Activated CD8-positive, alpha-beta memory T cell treated with anti-CD3 and anti-CD28 coated beads, Interleukin-2, amount 10 ng/mL, durations not matched to agents 7 days and 5 days (primary cell): ENCODE data around the gene TRIM52. TPM values are rescaled to one million over a fixed set of nuclear protein-coding genes. Genes with fewer than 3 reads are reported as not detected.
"Not testable (repeated sequence)": the region's sequence is repeated elsewhere in the genome, so short reads cannot be mapped to it uniquely, and the experiment has no call there.

Source experiments
- ATAC-seq: fragments of 150-1000 bp; cut with Tn5 transposase; one replicate; pipeline ENCODE4 v1.10.0; 2021; ENCODE audit warnings: moderate library complexity
- CTCF ChIA-PET: fragments of 350-600 bp; sonication (Branson Sonifier 250); formaldehyde crosslinking; loops from one replicate; lab custom pipeline; 2021; ENCODE audit warnings: antibody characterized with exemption; lab: Charles Lee
- DNase-seq: peaks from one replicate; pipeline ENCODE4 v3.0.0-alpha.2; 2020
- H3K27ac Mint-ChIP-seq: one replicate; pipeline ENCODE4 v1.8.0; 2021; ENCODE audit warnings: mild to moderate bottlenecking, mixed read lengths
- H3K27me3 Mint-ChIP-seq: one replicate; pipeline ENCODE4 v1.8.0; 2021; ENCODE audit warnings: mixed read lengths
- H3K36me3 Mint-ChIP-seq: one replicate; pipeline ENCODE4 v1.8.0; 2021; ENCODE audit warnings: mild to moderate bottlenecking, mixed read lengths
- H3K4me1 Mint-ChIP-seq: one replicate; pipeline ENCODE4 v1.8.0; 2021; ENCODE audit warnings: mixed read lengths
- H3K4me3 Mint-ChIP-seq: one replicate; pipeline ENCODE4 v1.8.0; 2021; ENCODE audit warnings: mild to moderate bottlenecking, moderate library complexity, mixed read lengths
- H3K9me3 Mint-ChIP-seq: one replicate; pipeline ENCODE4 v1.8.0; 2022; ENCODE audit warnings: low read depth, mixed read lengths
- total RNA-seq, 2 experiments: library from RNA; stranded (reverse); gene quantifications; one replicate each; pipeline ENCODE4 v1.2.3, GENCODE V29; 2021

Gene TRIM52
- 10 to 100 TPM; 20.0 to 26.2 TPM for total RNA-seq

DNA sequence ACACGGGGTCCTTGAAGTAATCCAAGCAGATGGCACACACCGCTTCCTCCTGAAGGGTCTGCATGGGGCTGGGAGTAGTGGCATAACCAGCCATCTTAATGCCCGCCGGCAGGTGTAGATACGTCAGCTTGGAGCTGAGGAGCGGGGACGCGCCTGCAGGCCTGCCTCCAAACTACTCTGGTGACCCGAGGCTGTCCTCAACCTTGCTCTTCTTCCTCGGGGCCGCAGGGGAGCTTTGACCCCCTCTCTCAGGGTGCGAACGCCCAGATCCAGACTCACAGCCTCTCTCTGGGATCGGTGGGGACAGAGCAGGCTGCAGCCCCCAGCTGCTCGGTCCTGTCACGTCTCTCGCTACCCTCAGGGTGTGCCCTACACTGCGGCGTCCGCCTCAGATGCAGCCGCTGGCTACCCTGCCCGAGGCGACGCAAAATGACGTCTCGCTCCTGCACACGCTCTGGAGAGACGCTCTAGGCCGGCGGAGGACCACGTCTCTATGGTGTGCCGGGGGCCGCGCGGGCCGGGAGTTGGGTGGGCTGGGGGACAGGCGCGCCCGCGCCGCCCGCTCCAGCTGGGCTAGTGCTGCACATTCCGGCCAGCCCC lies at the start of gene TRIM52:
Gene TRIM52, minus strand, starts transcription at position 424 of the 600 bp plus-strand sequence. Its CDS starts 330 bp downstream, at position 94.
- ATAC-seq (peak; percentile 84), DNase-seq (peak; percentile 96)
- peak within 1 kb of the TSS; percentile 96 for H3K4me3 Mint-ChIP-seq
- CTCF ChIA-PET, result interaction anchor here (0.9 to 4.0 kb wide), 8 partner anchors 12 to 88 kb away, joined by 3 to 49 read pairs (median 7); partner anchors contain the start of gene RACK1
- H3K4me1 Mint-ChIP-seq, result peaks cover 40% of the 10 kb centered on the region
- no peaks in the 10 kb centered on the region for H3K9me3 Mint-ChIP-seq
- peak within 1 kb of the TSS; percentile 95 for H3K27ac Mint-ChIP-seq
- no peaks in the 10 kb centered on the region for H3K27me3 Mint-ChIP-seq
- H3K36me3 Mint-ChIP-seq, result peaks cover 24% of the 10 kb centered on the region

DNA sequence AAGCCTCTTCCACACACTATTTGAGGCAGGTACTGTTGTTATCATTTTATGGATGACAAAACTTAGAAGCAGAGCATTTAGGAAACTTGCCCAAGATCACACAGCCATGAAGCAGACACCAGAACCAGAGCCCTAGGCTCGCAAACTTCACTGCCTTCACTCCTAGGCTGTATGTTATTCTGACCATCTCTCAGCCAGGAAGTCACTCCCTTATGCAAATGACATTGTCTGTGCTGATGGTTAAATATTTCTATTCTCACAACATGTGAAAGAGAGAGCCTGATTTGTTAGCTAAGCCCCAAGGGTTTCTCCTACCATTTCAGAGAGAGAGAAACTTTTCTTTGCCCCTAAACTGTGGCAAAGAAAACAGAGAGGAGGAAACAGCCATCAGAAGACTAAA lies 26.4 kb upstream of the TRIM52 start:
- ATAC-seq, H3K27me3 Mint-ChIP-seq, CTCF ChIA-PET, H3K36me3 Mint-ChIP-seq, DNase-seq, H3K4me3 Mint-ChIP-seq, H3K9me3 Mint-ChIP-seq, H3K27ac Mint-ChIP-seq, H3K4me1 Mint-ChIP-seq: not testable (repeated sequence)

DNA sequence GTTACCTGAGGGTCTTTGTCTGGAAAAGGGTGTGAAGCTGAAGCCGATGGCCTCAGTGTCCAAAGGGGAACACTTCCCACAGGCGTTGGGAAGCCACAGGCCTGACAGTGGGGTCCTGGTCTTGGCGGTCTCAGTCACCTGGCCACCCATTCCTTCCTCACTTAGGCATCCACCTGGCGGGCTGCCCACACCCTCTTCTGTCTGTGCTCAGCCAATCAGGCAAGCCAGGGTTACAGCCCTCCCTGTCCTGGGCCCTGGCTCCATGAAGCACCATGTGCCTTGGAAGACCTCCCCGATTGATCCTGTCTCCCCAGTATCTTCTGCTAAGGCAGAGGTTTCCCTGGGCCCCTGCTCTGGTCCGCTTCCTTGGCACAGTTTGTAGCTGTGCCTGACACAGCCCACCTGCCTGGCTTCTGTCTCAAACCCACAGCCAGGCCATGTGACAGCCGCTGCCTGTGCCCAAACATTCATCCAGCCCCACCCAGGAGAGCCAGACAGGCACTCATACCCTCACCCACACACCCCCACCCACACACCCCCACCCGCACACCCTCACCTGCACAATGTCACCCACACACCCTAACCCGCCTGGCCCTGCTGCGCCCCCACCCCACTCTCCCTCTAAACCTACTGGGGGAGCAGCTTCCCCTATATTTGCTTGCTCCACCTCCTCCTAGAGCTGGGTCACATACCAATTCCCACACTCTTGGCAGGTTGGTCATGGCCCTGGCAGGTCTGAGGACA lies 25.2 kb upstream of the TRIM52 start:
- H3K27me3 Mint-ChIP-seq, CTCF ChIA-PET, H3K9me3 Mint-ChIP-seq, ATAC-seq, H3K27ac Mint-ChIP-seq, H3K36me3 Mint-ChIP-seq, DNase-seq, H3K4me3 Mint-ChIP-seq, H3K4me1 Mint-ChIP-seq: not testable (repeated sequence)

DNA sequence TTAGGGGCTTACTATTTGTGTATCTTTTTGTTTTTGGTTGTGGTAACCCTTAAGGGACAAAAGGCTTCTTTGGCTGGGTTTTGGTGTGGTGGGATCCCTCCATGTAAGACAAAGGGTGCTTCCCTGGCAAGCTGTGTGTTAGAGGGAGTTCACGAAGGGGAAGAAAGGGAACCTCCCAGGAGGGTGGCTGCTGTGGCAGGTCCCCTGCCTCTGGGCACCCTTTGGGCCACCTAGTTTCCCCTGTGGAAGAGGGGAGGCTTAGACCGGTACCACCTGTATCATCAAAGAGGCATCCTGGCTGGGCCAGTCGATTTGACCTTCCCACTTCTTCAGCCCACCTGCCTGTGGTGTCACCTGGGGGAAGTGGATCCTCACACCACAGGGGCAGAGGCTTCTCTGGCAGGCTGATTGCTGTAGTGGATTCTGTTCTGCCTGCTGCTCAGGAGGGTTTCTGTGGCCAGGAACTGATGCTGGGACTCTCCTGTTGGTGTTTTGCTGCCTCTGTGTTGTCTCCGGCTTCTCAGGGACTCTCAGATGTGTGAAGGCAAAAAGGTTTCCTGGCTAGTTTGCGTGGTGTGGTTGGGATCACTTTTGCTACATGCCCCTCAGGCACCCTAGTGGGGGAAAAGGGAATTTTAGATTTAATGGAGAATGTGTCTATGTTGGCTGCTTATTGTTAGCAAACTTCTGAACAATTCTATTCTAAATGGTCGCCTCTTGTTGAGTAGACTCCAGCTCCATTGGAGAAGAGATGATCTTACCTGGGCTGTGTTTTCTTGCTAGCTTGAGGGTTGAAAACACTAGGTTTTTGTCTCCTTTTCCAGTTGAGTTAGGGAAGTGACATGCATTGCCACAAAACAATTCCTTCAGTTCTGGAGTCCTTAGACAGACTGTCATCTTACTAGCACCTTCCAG lies 23.2 kb upstream of the TRIM52 start:
- H3K4me1 Mint-ChIP-seq, H3K9me3 Mint-ChIP-seq, H3K4me3 Mint-ChIP-seq, H3K27me3 Mint-ChIP-seq, H3K36me3 Mint-ChIP-seq, CTCF ChIA-PET, ATAC-seq, H3K27ac Mint-ChIP-seq, DNase-seq: not testable (repeated sequence)

DNA sequence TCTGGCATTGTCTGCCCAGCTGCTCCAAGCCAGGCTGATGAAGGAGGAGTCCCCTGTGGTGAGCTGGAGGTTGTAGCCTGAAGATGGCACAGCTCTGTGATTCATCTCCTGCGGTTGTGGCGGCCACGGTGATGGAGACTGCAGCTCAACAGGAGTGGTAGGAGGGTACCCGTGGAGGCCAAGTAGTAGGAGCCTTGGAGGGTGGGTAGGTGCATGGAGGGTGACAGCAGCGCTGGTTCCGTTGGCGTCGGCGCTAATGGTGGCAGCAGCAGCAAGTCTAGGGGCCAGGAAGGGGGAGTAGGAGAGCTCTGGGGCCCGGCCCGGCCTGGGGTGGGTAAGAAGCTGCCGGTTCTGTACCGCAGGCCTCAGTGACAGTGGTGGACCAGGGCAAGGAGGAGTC lies 22.4 kb upstream of the TRIM52 start:
- CTCF ChIA-PET, result no interaction called here
- no peaks in the 10 kb centered on the region for H3K9me3 Mint-ChIP-seq
- peaks cover 2% of the 10 kb centered on the region for H3K4me1 Mint-ChIP-seq
- no peak for DNase-seq
- H3K36me3 Mint-ChIP-seq, result no peaks in the 10 kb centered on the region
- no peak overlapping the region for H3K4me3 Mint-ChIP-seq
- no peak for ATAC-seq
- H3K27me3 Mint-ChIP-seq, result no peaks in the 10 kb centered on the region
- H3K27ac Mint-ChIP-seq, result no peak overlapping the region

DNA sequence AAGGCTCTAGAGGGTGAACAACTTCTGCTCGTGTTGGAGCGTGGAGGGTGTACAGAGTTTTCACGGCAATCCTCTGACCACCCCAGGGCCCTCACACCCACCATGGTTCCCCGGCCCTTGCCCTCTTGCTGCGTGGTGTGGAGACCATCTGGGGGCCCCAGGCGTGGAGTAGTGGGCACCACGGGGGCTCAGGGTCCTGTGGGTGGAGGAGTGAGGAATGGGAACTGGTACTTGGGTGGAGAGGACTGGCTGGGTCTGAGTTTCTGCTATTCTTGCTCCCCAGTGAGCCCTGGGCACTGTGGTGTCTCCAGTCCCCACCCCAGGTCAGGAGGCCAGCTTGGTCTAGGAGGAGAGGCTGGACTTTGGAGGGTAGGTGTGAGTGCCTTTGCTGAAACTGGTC lies 21.9 kb upstream of the TRIM52 start:
- no peak for DNase-seq
- Mint-ChIP-seq H3K36me3 (no peaks in the 10 kb centered on the region), H3K4me3 (no peak overlapping the region), H3K27ac (no peak overlapping the region), H3K9me3 (no peaks in the 10 kb centered on the region), H3K4me1 (peaks cover 2% of the 10 kb centered on the region), H3K27me3 (peaks cover 1% of the 10 kb centered on the region)
- ATAC-seq, result no peak
- CTCF ChIA-PET, result no interaction called here

DNA sequence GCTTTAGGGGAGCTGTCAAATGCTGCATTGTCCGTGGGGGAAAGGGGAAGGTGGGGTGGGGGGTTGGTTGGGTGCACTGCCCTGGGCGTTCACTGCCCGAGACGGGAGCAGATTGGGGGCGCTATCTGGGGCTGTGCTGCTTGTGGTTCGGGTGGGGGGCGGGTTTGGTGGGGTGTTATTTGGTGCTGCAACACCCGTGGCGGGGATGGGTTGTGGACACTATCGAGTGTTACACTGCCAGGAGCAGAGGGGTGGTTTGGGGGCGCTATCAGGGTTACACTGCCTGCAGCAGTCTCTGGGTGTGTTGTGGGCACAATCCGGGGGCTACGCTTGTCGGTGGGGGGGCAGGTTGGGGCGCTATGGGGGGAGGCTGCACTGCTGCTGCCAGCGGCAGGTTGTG lies 21.5 kb upstream of the TRIM52 start:
- H3K4me1 Mint-ChIP-seq, CTCF ChIA-PET, H3K36me3 Mint-ChIP-seq, ATAC-seq, H3K27ac Mint-ChIP-seq, DNase-seq, H3K4me3 Mint-ChIP-seq, H3K9me3 Mint-ChIP-seq, H3K27me3 Mint-ChIP-seq: not testable (repeated sequence)

DNA sequence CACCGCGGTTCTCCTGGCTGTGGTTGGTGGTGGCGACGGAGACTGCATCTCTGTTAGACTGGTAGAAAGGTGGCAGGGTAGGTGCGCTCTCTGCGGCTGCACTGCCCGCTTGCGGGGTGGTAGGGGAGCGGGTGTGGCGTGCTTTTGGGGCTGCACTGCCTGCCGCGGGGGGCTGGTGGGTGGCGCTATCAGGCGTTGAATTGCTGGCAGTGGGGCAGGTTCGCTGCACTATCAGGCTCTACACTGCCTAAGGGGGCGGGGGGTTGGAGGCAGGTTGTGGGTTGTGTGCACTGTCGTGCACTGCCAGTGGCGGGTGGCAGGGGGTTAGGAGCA lies 21.0 kb upstream of the TRIM52 start:
- no peak overlapping the region for H3K27ac Mint-ChIP-seq
- H3K9me3 Mint-ChIP-seq, result no peaks in the 10 kb centered on the region
- no peak overlapping the region for H3K4me3 Mint-ChIP-seq
- no peaks in the 10 kb centered on the region for H3K36me3 Mint-ChIP-seq
- CTCF ChIA-PET, result no interaction called here
- no peak for DNase-seq
- peaks cover 7% of the 10 kb centered on the region for H3K4me1 Mint-ChIP-seq
- H3K27me3 Mint-ChIP-seq, result peaks cover 6% of the 10 kb centered on the region
- no peak for ATAC-seq

DNA sequence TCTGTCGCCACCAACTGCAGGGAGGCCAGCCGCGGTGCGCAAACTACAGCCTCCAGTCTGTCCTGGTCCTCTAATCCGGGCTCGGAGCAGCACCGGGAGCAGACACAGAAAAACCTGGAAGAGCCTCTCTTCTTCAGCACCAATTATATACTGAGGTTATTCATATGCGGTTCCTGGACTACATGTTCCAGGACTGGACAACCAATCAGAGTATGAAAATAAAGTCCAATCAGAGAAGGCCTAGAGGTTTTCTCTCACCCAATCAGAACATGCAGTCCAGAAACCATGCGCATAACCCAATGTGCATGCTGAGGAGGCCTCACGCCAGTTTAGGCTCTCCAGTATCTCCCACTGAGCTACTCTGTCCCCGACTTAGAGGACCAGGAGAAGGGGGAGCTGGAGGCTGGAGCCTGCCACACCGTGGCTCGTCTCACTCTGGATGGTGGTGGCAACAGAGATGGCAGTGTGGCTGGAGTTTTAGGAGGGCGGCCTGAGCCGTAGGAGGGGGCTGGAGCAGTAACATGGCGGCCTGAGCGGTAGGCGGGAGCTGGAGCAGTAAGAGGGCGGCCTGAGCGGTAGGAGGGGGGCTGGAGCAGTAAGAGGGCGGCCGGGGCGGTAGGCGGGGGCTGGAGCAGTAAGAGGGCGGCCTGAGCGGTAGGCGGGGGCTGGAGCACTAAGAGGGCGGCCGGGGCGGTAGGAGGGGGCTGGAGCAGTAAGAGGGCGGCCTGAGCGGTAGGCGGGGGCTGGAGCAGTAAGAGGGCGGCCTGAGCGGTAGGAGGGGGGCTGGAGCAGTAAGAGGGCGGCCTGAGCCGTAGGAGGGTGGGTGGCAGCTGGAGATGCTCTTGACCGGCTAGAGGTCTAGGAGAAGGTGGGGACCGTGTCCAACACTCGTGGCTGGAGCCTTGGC lies 20.4 kb upstream of the TRIM52 start:
- Mint-ChIP-seq H3K4me3 (no peak overlapping the region), H3K36me3 (no peaks in the 10 kb centered on the region), H3K4me1 (peaks cover 7% of the 10 kb centered on the region), H3K27me3 (peaks cover 6% of the 10 kb centered on the region), H3K27ac (no peak overlapping the region), H3K9me3 (no peaks in the 10 kb centered on the region)
- ATAC-seq (no peak), DNase-seq (no peak)
- CTCF ChIA-PET, result no interaction called here

DNA sequence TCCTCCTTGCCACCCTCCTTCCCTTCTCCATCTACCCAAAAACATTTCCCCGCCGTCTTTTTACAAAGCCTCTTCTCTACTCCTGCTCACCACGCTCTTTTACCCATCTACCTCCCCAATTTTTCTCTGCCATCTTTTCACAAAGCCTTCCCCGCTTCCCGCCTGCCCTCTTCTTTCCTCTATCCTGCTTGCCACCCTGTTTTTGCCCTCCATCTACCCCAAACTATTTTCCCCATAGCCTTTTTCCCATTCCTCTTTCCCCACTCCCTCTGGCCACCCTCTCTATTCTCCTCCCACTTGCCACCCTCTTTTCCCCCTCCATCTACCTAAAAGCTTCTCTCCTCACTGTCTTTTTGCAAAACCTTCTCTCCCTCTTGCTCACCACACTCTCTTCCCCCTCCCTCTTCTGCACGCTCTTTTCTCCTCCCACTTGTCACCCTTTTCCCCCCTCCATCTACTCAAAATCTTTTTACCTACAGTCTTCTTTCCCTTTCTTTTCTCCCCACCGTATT lies 19.4 kb upstream of the TRIM52 start:
- Mint-ChIP-seq H3K27me3 (peaks cover 6% of the 10 kb centered on the region), H3K4me1 (peaks cover 7% of the 10 kb centered on the region), H3K4me3 (no peak overlapping the region), H3K27ac (no peak overlapping the region), H3K36me3 (no peaks in the 10 kb centered on the region), H3K9me3 (no peaks in the 10 kb centered on the region)
- no peak for ATAC-seq
- no peak for DNase-seq
- CTCF ChIA-PET, result no interaction called here

DNA sequence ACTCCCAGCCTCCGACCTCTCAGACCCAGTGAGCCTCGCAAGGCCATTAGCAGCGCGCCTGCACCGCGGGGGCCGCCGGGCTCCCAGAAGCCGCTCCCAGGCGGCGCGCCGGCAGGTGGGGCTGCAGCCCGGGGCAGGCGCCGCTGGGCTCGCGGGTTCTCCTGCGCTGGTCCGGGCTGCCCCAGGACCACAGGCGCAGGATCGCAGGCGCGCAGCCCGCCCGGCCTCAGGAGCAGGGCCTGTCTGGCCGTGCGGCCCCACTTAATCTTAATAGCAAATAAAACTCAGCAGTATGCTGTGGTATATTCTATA lies 12.4 kb upstream of the TRIM52 start:
- DNase-seq, H3K27ac Mint-ChIP-seq, H3K36me3 Mint-ChIP-seq, H3K4me1 Mint-ChIP-seq, H3K4me3 Mint-ChIP-seq, CTCF ChIA-PET, H3K9me3 Mint-ChIP-seq, H3K27me3 Mint-ChIP-seq, ATAC-seq: not testable (repeated sequence)

DNA sequence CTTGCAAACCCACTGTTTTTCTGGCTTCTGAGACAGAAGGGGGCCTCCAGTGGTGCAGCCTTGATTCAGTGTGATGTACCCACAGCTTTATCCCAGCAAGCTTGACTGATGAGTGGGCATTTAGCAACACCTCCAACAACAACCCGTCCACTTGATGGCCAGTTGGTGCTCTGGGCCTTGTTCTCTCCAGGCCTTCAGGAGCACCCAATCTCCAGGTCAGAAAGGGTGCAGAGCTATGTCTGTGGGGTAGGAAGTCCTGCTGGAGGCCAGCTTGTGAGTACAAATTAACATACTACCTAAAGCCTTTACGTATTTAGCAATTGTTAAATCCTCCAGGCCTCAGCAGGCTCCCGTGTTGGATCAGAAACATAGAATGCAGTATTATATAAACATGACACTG lies 10.1 kb upstream of the TRIM52 start:
- CTCF ChIA-PET, result no interaction called here

DNA sequence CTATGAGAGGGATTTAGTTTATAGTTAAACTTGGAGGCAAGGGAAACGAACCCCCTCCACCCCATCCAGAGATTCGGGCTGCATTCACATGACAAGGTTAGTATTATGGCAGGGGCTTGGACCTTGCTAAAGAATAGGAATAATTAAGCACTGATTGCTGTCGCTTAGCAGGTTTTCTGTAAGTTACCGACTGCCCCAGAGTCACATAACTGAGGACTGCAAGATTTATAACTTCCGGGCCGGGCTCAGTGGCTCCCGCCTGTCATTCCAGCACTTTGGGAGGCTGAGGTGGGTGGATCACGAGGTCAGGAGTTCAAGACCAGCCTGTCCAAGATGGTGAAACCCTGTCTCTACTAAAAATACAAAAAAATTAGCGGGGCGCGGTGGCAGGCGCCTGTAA lies 7.0 kb upstream of the TRIM52 start:
- H3K36me3 Mint-ChIP-seq, ATAC-seq, H3K4me1 Mint-ChIP-seq, H3K4me3 Mint-ChIP-seq, H3K27ac Mint-ChIP-seq, CTCF ChIA-PET, H3K27me3 Mint-ChIP-seq, DNase-seq, H3K9me3 Mint-ChIP-seq: not testable (repeated sequence)

More for the DNA sequence above, 10.1 kb upstream of the TRIM52 start:
- Mint-ChIP-seq H3K27ac (no peak overlapping the region), H3K27me3 (no peaks in the 10 kb centered on the region), H3K36me3 (no peaks in the 10 kb centered on the region), H3K9me3 (no peaks in the 10 kb centered on the region), H3K4me3 (no peak overlapping the region), H3K4me1 (no peaks in the 10 kb centered on the region)
- ATAC-seq, result no peak
- no peak for DNase-seq
